Lung (tissue), 12 donors: ENCODE data around the gene SYT1. TPM values are rescaled to one million over a fixed set of nuclear protein-coding genes. Genes with fewer than 3 reads are reported as not detected.

Experiments
- ATAC-seq: fragments of 200-7000 bp; cut with Tn5 transposase; one replicate; pipeline ENCODE4 v1.9.1; 2020; ENCODE audit warnings: moderate number of reproducible peaks; ENCODE audit not compliant: insufficient read depth, low FRiP score
- DNase-seq, 3 donors: peaks; one replicate each; pipeline ENCODE4 v3.0.0-alpha.2; 2013 to 2017
- H3K27ac ChIP-seq, 2 donors: one replicate each; pipeline ENCODE4 v1.5.1; 2013; ENCODE audit warnings: mild to moderate bottlenecking in 2 of 2, moderate library complexity in 2 of 2, control low read depth in 1 of 2, inconsistent platforms in 1 of 2, low read depth in 1 of 2, low read length in 1 of 2
- H3K27me3 ChIP-seq, 3 donors: one replicate each; pipeline ENCODE4 v1.5.1; 2013; ENCODE audit warnings: low read length in 2 of 3; ENCODE audit not compliant: control insufficient read depth in 3 of 3, insufficient read depth in 3 of 3
- H3K36me3 ChIP-seq, 4 donors: one replicate each; pipeline ENCODE4 v1.5.1; 2013; ENCODE audit warnings: low read length in 4 of 4, mild to moderate bottlenecking in 1 of 4, moderate library complexity in 1 of 4; ENCODE audit not compliant: control insufficient read depth in 4 of 4, insufficient read depth in 4 of 4
- H3K4me1 ChIP-seq, 5 donors: one replicate each; pipeline ENCODE4 v1.5.1; 2013; ENCODE audit warnings: low read length in 5 of 5, mild to moderate bottlenecking in 2 of 5, moderate library complexity in 1 of 5; ENCODE audit not compliant: control insufficient read depth in 5 of 5, insufficient read depth in 5 of 5
- H3K4me3 ChIP-seq: one replicate; pipeline ENCODE4 v1.5.1; 2013; ENCODE audit warnings: mild to moderate bottlenecking, control low read depth, moderate library complexity
- H3K9ac ChIP-seq, 2 donors: one replicate each; pipeline ENCODE4 v1.5.1; 2013; ENCODE audit warnings: low read length in 2 of 2, control low read depth in 1 of 2; ENCODE audit not compliant: insufficient read depth in 1 of 2
- H3K9me3 ChIP-seq, 4 donors: one replicate each; pipeline ENCODE4 v1.5.1; 2013; ENCODE audit warnings: low read length in 3 of 4, mild to moderate bottlenecking in 1 of 4, moderate library complexity in 1 of 4; ENCODE audit not compliant: control insufficient read depth in 4 of 4, insufficient read depth in 3 of 4
- WGBS, 2 donors: extraction: QIAGEN DNeasy Blood & Tissue Kit; methylation state at CpG; one replicate each; pipeline ENCODE4 v1.1.7; 2013; 5-methylcytosine and 5-hydroxymethylcytosine counted together
- polyA plus RNA-seq, 2 donors: library from polyadenylated mRNA; stranded (reverse); fragments of 200-250 nt; gene quantifications; one replicate each; pipeline ENCODE4 v1.2.1, GENCODE V29; 2013
- total RNA-seq, 2 donors: library from RNA; depleted of rRNA in 1 of 2; stranded (reverse); fragments of >200 nt in 1 of 2; gene quantifications; one replicate each; pipeline ENCODE4 v1.2.1, GENCODE V29; 2014 to 2021
- TF ChIP-seq, protein P1 (sequence below): IDR thresholded peaks from 2 replicates; pipeline ENCODE4 v1.5.1; 2012; ENCODE audit warnings: mild to moderate bottlenecking; ENCODE audit errors: control extremely low read depth, extremely low read depth
- donor health status: control.
- donor health status: control.
- donor health status: Bipolar disorder and iron deficiency.
- donor health status: healthy.
- donor health status: DM: yes; HTN: yes; CAD: no.

The SYT1 gene
- total and polyA plus RNA-seq, 4 donors = 0.05 to 3.2 (median 0.46) TPM

DNA sequence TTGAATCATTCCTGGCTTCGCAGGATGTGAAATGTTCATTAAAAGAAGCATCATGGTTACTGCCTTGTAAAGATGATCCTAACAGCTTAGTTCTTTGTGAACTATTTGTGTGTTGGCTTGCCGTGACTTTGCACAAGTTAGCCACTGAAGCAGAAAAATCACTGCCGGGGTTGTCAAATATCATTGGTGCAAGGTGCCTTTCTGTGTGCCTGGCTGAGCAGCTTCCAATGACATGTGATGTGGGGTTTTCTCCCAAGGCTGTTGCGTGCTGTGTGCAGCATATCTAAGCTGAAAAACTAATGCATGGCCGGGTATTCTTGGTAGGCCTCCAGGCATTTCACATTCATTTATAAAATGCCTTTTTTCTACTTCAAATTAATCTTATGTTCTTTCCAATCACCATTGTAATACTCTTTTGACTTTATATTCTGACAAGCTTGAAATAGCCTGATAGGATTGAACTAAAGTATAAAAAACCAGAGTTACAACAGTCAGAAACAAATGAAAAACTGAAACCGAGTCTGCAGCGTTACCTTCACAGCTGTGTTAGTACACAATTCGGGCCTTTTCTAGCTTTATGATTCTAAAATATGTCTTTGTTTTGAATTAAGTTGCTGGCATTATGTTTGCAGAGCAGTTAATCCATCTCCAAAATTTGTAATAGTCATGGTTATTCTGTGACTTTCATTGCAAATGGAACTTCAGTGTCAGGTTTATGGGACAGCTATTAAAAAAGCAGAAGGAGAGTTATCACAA lies 222.1 kb downstream of the SYT1 start:
- TF ChIP-seq, protein P1, sequence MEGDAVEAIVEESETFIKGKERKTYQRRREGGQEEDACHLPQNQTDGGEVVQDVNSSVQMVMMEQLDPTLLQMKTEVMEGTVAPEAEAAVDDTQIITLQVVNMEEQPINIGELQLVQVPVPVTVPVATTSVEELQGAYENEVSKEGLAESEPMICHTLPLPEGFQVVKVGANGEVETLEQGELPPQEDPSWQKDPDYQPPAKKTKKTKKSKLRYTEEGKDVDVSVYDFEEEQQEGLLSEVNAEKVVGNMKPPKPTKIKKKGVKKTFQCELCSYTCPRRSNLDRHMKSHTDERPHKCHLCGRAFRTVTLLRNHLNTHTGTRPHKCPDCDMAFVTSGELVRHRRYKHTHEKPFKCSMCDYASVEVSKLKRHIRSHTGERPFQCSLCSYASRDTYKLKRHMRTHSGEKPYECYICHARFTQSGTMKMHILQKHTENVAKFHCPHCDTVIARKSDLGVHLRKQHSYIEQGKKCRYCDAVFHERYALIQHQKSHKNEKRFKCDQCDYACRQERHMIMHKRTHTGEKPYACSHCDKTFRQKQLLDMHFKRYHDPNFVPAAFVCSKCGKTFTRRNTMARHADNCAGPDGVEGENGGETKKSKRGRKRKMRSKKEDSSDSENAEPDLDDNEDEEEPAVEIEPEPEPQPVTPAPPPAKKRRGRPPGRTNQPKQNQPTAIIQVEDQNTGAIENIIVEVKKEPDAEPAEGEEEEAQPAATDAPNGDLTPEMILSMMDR = no peak
- H3K27ac ChIP-seq = no peak overlapping the region
- no peak for DNase-seq
- ATAC-seq = no peak
- no peaks in the 10 kb centered on the region for H3K9me3 ChIP-seq
- H3K4me1 ChIP-seq = no peaks in the 10 kb centered on the region
- H3K36me3 ChIP-seq = no peaks in the 10 kb centered on the region
- WGBS, 2 donors = 85 to 87% methylated on average over 8 of the region's 8 CpGs
- H3K4me3 ChIP-seq = no peak overlapping the region
- no peaks in the 10 kb centered on the region for H3K27me3 ChIP-seq
- H3K9ac ChIP-seq = no peak overlapping the region

- TF ChIP-seq, protein P1 = no peak
- WGBS, 2 donors = 50 to 58% methylated on average over 3 of the region's 3 CpGs
- Histone ChIP-seq H3K27ac (no peak overlapping the region), H3K9ac (no peak overlapping the region), H3K4me1 (no peaks in the 10 kb centered on the region), H3K27me3 (no peaks in the 10 kb centered on the region), H3K4me3 (no peak overlapping the region), H3K36me3 (no peaks in the 10 kb centered on the region), H3K9me3 (no peaks in the 10 kb centered on the region)
- no peak for ATAC-seq
- no peak for DNase-seq
Observed at GRCh38 chr12:79098530-79098929, 234.0 kb downstream of the SYT1 start.

DNA sequence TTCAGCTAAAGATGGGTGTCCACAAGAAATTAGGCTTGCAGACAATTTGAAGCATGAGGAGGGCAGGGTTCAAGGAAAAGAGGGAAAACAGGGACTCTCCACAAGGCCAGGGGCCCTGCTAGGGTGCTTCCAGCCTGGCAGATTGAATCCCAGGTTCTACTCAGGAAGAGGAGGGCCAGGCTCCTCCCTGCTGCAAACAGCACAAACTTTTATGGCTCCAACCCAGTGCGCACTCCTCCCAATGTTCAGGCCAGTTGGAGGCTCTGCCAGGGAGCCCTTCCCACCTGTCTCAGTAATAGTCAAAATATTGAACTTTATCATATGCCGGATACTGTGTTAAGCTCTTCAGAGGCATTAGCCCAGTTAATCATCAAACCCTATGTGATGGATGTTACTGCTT lies 244.4 kb downstream of the SYT1 start:
- WGBS, 2 donors = 92 to 98% methylated on average over 2 of the region's 2 CpGs

More for the DNA sequence above, 244.4 kb downstream of the SYT1 start:
- Histone ChIP-seq H3K4me3 (no peak overlapping the region), H3K4me1 (no peaks in the 10 kb centered on the region), H3K27ac (no peak overlapping the region), H3K36me3 (no peaks in the 10 kb centered on the region), H3K9me3 (no peaks in the 10 kb centered on the region), H3K9ac (no peak overlapping the region), H3K27me3 (no peaks in the 10 kb centered on the region)
- ATAC-seq (no peak), DNase-seq (no peak)
- TF ChIP-seq, protein P1 = no peak
